Hepatocyte (in vitro differentiated cells): ENCODE results near the gene SLC7A8. TPM values are rescaled to one million over a fixed set of nuclear protein-coding genes. Genes with fewer than 3 reads are reported as not detected.

Experiments used
- DNase-seq: peaks from one replicate; pipeline ENCODE4 v3.0.0-alpha.2; 2016; ENCODE audit warnings: low spot score
- H2AFZ ChIP-seq: fragments of 200-600 bp; sonication (generic); 2 replicates; pipeline ENCODE4 v1.6.0; 2016; ENCODE audit warnings: antibody characterized with exemption, mild to moderate bottlenecking
- H3K27ac ChIP-seq: fragments of 200-600 bp; sonication (generic); 2 replicates; pipeline ENCODE4 v1.5.1; 2016; ENCODE audit warnings: mild to moderate bottlenecking
- H3K27me3 ChIP-seq: fragments of 200-600 bp; sonication (generic); 2 replicates; pipeline ENCODE4 v1.6.1; 2016
- H3K36me3 ChIP-seq: fragments of 200-600 bp; sonication (generic); replicated peaks from 2 replicates; pipeline ENCODE4 v1.5.1; 2016; ENCODE audit warnings: low read depth; ENCODE audit not compliant: insufficient read depth
- H3K4me1 ChIP-seq: fragments of 200-600 bp; sonication (generic); 2 replicates; pipeline ENCODE4 v1.5.1; 2016; ENCODE audit warnings: mild to moderate bottlenecking, moderate library complexity; ENCODE audit not compliant: insufficient read depth
- H3K4me2 ChIP-seq: fragments of 200-600 bp; sonication (generic); 2 replicates; pipeline ENCODE4 v1.6.0; 2016
- H3K4me3 ChIP-seq: fragments of 200-600 bp; sonication (generic); 2 replicates; pipeline ENCODE4 v1.5.1; 2016; ENCODE audit warnings: mild to moderate bottlenecking
- H3K79me2 ChIP-seq: fragments of 200-600 bp; sonication (generic); 2 replicates; pipeline ENCODE4 v1.6.0; 2017; ENCODE audit warnings: mild to moderate bottlenecking
- H3K9me2 ChIP-seq: fragments of 200-600 bp; sonication (generic); replicated peaks from 2 replicates; pipeline ENCODE4 v1.6.0; 2017; ENCODE audit warnings: mild to moderate bottlenecking; ENCODE audit not compliant: insufficient read depth
- H3K9me3 ChIP-seq: fragments of 200-600 bp; sonication (generic); 2 replicates; pipeline ENCODE4 v1.5.1; 2016; ENCODE audit warnings: low read depth, mild to moderate bottlenecking
- H4K20me1 ChIP-seq: fragments of 200-600 bp; sonication (generic); 2 replicates; pipeline ENCODE4 v1.6.0; 2016; ENCODE audit warnings: mild to moderate bottlenecking; ENCODE audit not compliant: insufficient read depth, poor library complexity, severe bottlenecking
- EZH2 ChIP-seq: fragments of 200-600 bp; sonication (generic); IDR thresholded peaks from 2 replicates; pipeline ENCODE4 v1.6.1; 2016; ENCODE audit warnings: antibody characterized with exemption, mild to moderate bottlenecking, borderline replicate concordance
- EZH2phosphoT487 ChIP-seq: fragments of 200-600 bp; sonication (generic); IDR thresholded peaks from one replicate; pipeline ENCODE4 v1.6.1; 2018; ENCODE audit warnings: antibody characterized with exemption, mild to moderate bottlenecking, low read depth, moderate library complexity; ENCODE audit not compliant: unreplicated experiment, severe bottlenecking
- WGBS: methylation state at CpG from one replicate; pipeline ENCODE4 v1.1.6; 2016; ENCODE audit warnings: low lambda C conversion rate; ENCODE audit errors: missing lambda C conversion rate; 5-methylcytosine and 5-hydroxymethylcytosine counted together
- polyA plus RNA-seq: library from polyadenylated mRNA; unstranded; fragments of >200 nt; fragmentation: Nextera tagmentation; extraction: Ambion mirVana; gene quantifications from 2 replicates; pipeline ENCODE4 v1.2.1, GENCODE V29; 2016
- total RNA-seq: library from RNA; depleted of rRNA; stranded (reverse); fragments of >200 nt; gene quantifications from 2 replicates; pipeline ENCODE4 v1.2.3, GENCODE V29; 2014
- TF ChIP-seq, protein P1 (sequence below): fragments of 200-600 bp; sonication (generic); IDR thresholded peaks from 2 replicates; pipeline ENCODE4 v1.5.1; 2016; ENCODE audit warnings: antibody characterized with exemption, mild to moderate bottlenecking; ENCODE audit not compliant: poor library complexity

Gene SLC7A8
- total and polyA plus RNA-seq, 2 experiments from 2014 or later = 54.6 to 123 TPM

DNA sequence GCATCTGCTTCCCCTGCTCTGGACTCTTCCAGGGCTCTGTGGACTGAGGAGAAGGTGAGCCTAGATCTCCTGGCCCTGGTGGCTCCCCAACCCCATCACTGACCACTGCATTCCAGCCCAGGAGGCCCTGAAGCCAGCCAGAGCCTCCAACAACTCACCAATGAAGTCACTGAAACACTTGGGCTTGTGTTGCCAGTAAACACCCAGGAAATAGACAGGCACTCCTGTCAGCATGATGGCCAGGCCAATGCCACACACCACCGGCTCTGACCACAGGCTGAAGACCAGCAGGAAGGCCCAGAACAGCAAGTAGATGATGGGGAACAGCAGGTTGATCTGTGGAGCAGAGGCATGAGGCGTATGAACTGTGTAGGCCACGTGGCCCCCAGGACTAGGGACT lies 55.6 kb downstream of the SLC7A8 start:
- H3K4me3 ChIP-seq = no peak overlapping the region
- no peak overlapping the region for H3K4me2 ChIP-seq
- DNase-seq = no peak
- H3K27me3 ChIP-seq = no peaks in the 10 kb centered on the region
- no peaks in the 10 kb centered on the region for H4K20me1 ChIP-seq
- H2AFZ ChIP-seq = no peak overlapping the region
- no peaks in the 10 kb centered on the region for H3K9me2 ChIP-seq
- H3K36me3 ChIP-seq = no peaks in the 10 kb centered on the region
- TF ChIP-seq EZH2 = no peak
- no peaks in the 10 kb centered on the region for H3K79me2 ChIP-seq
- peaks cover 5% of the 10 kb centered on the region for H3K4me1 ChIP-seq
- 91% methylated on average over 3 of the region's 3 CpGs for WGBS
- H3K9me3 ChIP-seq = no peaks in the 10 kb centered on the region
- no peak overlapping the region for H3K27ac ChIP-seq

DNA sequence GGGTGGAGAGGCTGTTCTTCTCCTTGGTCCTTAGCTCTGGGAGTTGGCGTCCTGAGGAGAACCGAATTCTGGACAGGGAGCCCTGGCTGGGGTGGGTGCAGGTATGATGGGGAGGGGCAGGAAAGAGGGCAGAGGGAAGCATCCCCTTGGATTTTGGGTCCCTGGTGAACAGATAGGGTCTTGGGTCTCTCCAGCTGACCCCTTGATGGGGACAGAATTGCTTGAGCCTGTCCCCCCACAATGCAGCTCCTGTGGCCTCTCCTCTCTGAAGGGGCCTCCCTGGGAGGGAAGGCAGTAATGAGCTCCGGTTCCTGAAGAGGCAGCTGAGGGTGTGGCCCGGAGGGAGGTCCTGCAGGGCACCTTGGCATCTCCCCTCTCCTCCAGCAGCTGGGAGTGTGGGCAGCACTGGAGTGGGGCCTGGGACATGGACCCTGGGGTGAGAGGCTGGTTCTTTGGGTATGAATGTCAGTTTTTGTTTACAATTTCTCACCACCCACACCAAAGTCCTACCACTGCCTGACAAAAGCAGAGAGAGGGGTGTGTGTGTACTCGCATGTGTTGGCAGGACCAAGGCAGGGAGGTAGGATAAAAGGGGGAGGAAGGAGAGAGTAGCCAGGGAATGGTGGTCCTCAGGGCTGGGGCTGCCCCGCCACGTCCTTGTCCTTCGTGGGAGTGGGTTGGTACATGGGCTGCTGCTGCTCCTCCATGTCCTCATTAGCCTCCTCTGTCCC lies 56.7 kb downstream of the SLC7A8 start:
- DNase-seq = no peak
- Histone ChIP-seq H3K4me2 (no peak overlapping the region), H4K20me1 (no peaks in the 10 kb centered on the region), H3K79me2 (no peaks in the 10 kb centered on the region), H3K9me2 (no peaks in the 10 kb centered on the region), H3K9me3 (no peaks in the 10 kb centered on the region), H3K27ac (no peak overlapping the region), H3K4me1 (peaks cover 5% of the 10 kb centered on the region), H3K4me3 (no peak overlapping the region), H2AFZ (no peak overlapping the region), H3K36me3 (no peaks in the 10 kb centered on the region), H3K27me3 (no peaks in the 10 kb centered on the region)
- 95% methylated on average over 8 of the region's 8 CpGs for WGBS
- TF ChIP-seq, protein P1, sequence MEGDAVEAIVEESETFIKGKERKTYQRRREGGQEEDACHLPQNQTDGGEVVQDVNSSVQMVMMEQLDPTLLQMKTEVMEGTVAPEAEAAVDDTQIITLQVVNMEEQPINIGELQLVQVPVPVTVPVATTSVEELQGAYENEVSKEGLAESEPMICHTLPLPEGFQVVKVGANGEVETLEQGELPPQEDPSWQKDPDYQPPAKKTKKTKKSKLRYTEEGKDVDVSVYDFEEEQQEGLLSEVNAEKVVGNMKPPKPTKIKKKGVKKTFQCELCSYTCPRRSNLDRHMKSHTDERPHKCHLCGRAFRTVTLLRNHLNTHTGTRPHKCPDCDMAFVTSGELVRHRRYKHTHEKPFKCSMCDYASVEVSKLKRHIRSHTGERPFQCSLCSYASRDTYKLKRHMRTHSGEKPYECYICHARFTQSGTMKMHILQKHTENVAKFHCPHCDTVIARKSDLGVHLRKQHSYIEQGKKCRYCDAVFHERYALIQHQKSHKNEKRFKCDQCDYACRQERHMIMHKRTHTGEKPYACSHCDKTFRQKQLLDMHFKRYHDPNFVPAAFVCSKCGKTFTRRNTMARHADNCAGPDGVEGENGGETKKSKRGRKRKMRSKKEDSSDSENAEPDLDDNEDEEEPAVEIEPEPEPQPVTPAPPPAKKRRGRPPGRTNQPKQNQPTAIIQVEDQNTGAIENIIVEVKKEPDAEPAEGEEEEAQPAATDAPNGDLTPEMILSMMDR = no peak
- TF ChIP-seq EZH2phosphoT487 = no peak
- TF ChIP-seq EZH2 = no peak

DNA sequence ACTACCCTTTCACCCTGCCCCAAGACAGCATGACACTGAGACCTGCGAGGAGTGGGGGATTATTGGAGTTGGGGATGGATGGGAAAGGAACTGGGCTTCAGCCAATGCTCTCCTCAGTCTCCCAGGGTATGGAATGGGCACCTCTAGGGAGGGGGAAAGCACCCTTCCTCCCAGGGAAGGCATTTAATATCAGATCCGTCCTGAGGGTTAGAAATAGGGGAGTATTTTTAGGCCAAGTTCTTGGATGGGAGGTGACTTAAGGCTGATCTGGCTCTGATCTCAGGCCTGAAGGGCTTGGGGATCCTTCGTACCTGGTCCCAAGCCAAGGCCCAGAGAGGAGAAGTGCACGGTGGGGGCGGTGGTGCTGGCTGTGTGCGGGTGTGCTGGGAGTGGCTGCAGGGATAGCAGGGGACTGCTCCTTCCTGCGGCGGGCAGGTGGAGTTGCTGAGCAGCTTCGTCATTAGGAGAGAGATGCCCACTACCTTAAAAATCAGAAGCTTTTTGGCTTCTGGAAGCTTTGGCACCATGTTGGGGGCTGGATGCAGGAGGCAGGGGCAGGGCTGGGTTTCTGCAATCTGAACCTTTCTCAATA lies 57.4 kb downstream of the SLC7A8 start:
- no peaks in the 10 kb centered on the region for H3K27me3 ChIP-seq
- H4K20me1 ChIP-seq = no peaks in the 10 kb centered on the region
- H3K27ac ChIP-seq = no peak overlapping the region
- H3K9me3 ChIP-seq = no peaks in the 10 kb centered on the region
- no peak overlapping the region for H2AFZ ChIP-seq
- peaks cover 8% of the 10 kb centered on the region for H3K4me1 ChIP-seq
- no peak overlapping the region for H3K4me2 ChIP-seq
- DNase-seq = no peak
- H3K79me2 ChIP-seq = no peaks in the 10 kb centered on the region
- no peaks in the 10 kb centered on the region for H3K9me2 ChIP-seq
- H3K36me3 ChIP-seq = no peaks in the 10 kb centered on the region
- H3K4me3 ChIP-seq = no peak overlapping the region
- WGBS = 87% methylated on average over 9 of the region's 9 CpGs
- TF ChIP-seq, protein P1 = no peak
- no peak for TF ChIP-seq EZH2phosphoT487
- no peak for TF ChIP-seq EZH2

DNA sequence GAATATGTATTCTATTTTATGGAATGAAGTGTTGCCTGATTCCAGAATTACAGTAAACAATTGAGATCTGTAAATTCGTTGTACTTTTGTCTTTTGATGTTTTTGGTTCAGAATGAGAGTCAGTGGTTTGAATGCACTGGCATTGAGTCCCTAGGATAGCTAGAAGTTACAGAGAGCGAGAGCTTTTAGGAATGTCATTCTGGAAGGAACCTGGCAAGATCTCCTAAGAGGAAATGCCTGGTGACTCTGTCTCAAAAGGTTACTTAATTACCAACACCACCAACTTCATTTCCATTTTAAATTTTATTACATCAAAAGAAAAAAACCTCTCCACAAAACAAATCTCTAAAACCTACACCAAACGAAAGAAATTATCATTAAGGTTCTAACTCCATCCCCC lies 58.4 kb downstream of the SLC7A8 start:
- H3K27me3 ChIP-seq = no peaks in the 10 kb centered on the region
- whole genome bisulfite sequencing = 81% methylated on average over 3 of the region's 3 CpGs
- H3K36me3 ChIP-seq = no peaks in the 10 kb centered on the region
- H3K27ac ChIP-seq = no peak overlapping the region
- H3K9me3 ChIP-seq = no peaks in the 10 kb centered on the region
- H2AFZ ChIP-seq = no peak overlapping the region
- H3K4me2 ChIP-seq = no peak overlapping the region
- no peak overlapping the region for H3K4me3 ChIP-seq
- no peaks in the 10 kb centered on the region for H3K9me2 ChIP-seq
- H3K79me2 ChIP-seq = no peaks in the 10 kb centered on the region
- no peak for DNase-seq
- H3K4me1 ChIP-seq = peaks cover 10% of the 10 kb centered on the region
- H4K20me1 ChIP-seq = no peaks in the 10 kb centered on the region
- TF ChIP-seq, protein P1 = no peak
- no peak for TF ChIP-seq EZH2phosphoT487
- no peak for TF ChIP-seq EZH2
